ENCODE data around the gene IGFL4. TPM values are rescaled to one million over a fixed set of nuclear protein-coding genes. Genes with fewer than 3 reads are reported as not detected.

Gene IGFL4
- total and polyA plus RNA-seq, 3 donors from 2014 or later: 0.37 to 0.79 (median 0.56) TPM

GRCh38 chr19:46020819-46021125, 20.0 kb downstream of the IGFL4 start:
- TF ChIP-seq CTCF (IDR thresholded peaks at IDR 0.05) (no peak), POLR2A (IDR thresholded peaks at IDR 0.05) (no peak)
- no peak overlapping the region for H3K27ac ChIP-seq
- intact Hi-C loops (cut with DNase I; ENCODE audit: low total_unique reads): loop anchor here (10.0 kb wide), 1 partner anchor 244 kb away; no protein-coding TSS in a partner anchor
- no peaks in the 10 kb centered on the region for H3K4me1 ChIP-seq
- H3K9me3 ChIP-seq: no peaks in the 10 kb centered on the region
- no peak for DNase-seq
- 92 to 98% methylated on average over 6 to 7 of the region's 7 CpGs for WGBS, 2 donors
- H3K27me3 ChIP-seq: no peaks in the 10 kb centered on the region
- no peaks in the 10 kb centered on the region for H3K36me3 ChIP-seq (ENCODE audit: low read depth, missing control alignments)
- no peak overlapping the region for H3K4me3 ChIP-seq

GRCh38 chr19:46019270-46019669, 21.5 kb downstream of the IGFL4 start:
- Histone ChIP-seq H3K36me3 (ENCODE audit: low read depth, missing control alignments) (no peaks in the 10 kb centered on the region), H3K4me3 (no peak overlapping the region), H3K9me3 (no peaks in the 10 kb centered on the region), H3K27ac (no peak overlapping the region), H3K4me1 (no peaks in the 10 kb centered on the region), H3K27me3 (no peaks in the 10 kb centered on the region)
- WGBS, 2 donors: 89 to 95% methylated on average over 9 to 13 of the region's 13 CpGs
- TF ChIP-seq POLR2A (IDR thresholded peaks at IDR 0.05) (no peak), CTCF (IDR thresholded peaks at IDR 0.05) (no peak)
- intact Hi-C loops (cut with DNase I; ENCODE audit: low total_unique reads): no loop called here
- no peak for DNase-seq

GRCh38 chr19:46018729-46019251, 22.0 kb downstream of the IGFL4 start:
- Histone ChIP-seq H3K4me3 (no peak overlapping the region), H3K36me3 (ENCODE audit: low read depth, missing control alignments) (no peaks in the 10 kb centered on the region), H3K27me3 (no peaks in the 10 kb centered on the region), H3K9me3 (no peaks in the 10 kb centered on the region), H3K4me1 (no peaks in the 10 kb centered on the region), H3K27ac (no peak overlapping the region)
- intact Hi-C loops (cut with DNase I; ENCODE audit: low total_unique reads): no loop called here
- no peak for DNase-seq
- 90 to 96% methylated on average over 9 to 10 of the region's 10 CpGs for WGBS, 2 donors
- TF ChIP-seq CTCF (IDR thresholded peaks at IDR 0.05) (no peak), POLR2A (IDR thresholded peaks at IDR 0.05) (no peak)

- H3K27ac ChIP-seq: no peak overlapping the region
- intact Hi-C loops (cut with DNase I; ENCODE audit: low total_unique reads): no loop called here
- no peaks in the 10 kb centered on the region for H3K4me1 ChIP-seq
- 98 to 100% methylated on average over 3 to 15 of the region's 15 CpGs for WGBS, 2 donors
- no peak for DNase-seq
- H3K9me3 ChIP-seq: no peaks in the 10 kb centered on the region
- no peak overlapping the region for H3K4me3 ChIP-seq
- H3K36me3 ChIP-seq (ENCODE audit: low read depth, missing control alignments): no peaks in the 10 kb centered on the region
- TF ChIP-seq CTCF (IDR thresholded peaks at IDR 0.05): no peak
- TF ChIP-seq POLR2A (IDR thresholded peaks at IDR 0.05): no peak
- no peaks in the 10 kb centered on the region for H3K27me3 ChIP-seq
These were observed 22.7 kb downstream of the IGFL4 start for GRCh38 chr19:46017874-46018675.

- intact Hi-C loops (cut with DNase I; ENCODE audit: low total_unique reads): no loop called here
- no peaks in the 10 kb centered on the region for H3K36me3 ChIP-seq (ENCODE audit: low read depth, missing control alignments)
- DNase-seq: no peak
- 10 to 35% methylated on average over 5 to 7 of the region's 7 CpGs for WGBS, 2 donors
- no peak overlapping the region for H3K27ac ChIP-seq
- TF ChIP-seq POLR2A (IDR thresholded peaks at IDR 0.05): no peak
- peak in 1 of 3 experiments; percentile 7 for TF ChIP-seq CTCF (IDR thresholded peaks at IDR 0.05)
- no peaks in the 10 kb centered on the region for H3K9me3 ChIP-seq
- no peaks in the 10 kb centered on the region for H3K27me3 ChIP-seq
- H3K4me3 ChIP-seq: peak overlapping the region in 1 of 2 donors; percentile 65
- H3K4me1 ChIP-seq: no peaks in the 10 kb centered on the region
These were observed 23.7 kb downstream of the IGFL4 start for GRCh38 chr19:46017095-46017429.

Measured in testis (tissue), 3 donors.